Panc1 (cell line): ENCODE results near the gene GJC2. TPM values are rescaled to one million over a fixed set of nuclear protein-coding genes. Genes with fewer than 3 reads are reported as not detected.

Source experiments
- ATAC-seq: fragments of 200-7000 bp; cut with Tn5 transposase; 2 replicates; pipeline ENCODE4 v1.9.1; 2020; ENCODE audit warnings: mild to moderate bottlenecking, moderate library complexity
- BruUV-seq: library from RNA; stranded (reverse); fragments of 400-500 nt; replicated peaks from 2 replicates; lab custom pipeline; 2021; lab: Mats Ljungman, UMichigan
- CTCF ChIA-PET: fragments of 300-600 bp; sonication (Branson Sonifier 250); formaldehyde crosslinking; loops from one replicate; lab custom pipeline; 2022; ENCODE audit warnings: antibody characterized with exemption; lab: Charles Lee
- POLR2A ChIA-PET: fragments of 300-600 bp; sonication (Branson Sonifier 250); formaldehyde crosslinking; loops from one replicate; lab custom pipeline; 2022; ENCODE audit warnings: antibody characterized with exemption; lab: Charles Lee
- DNase-seq: peaks from one replicate; pipeline ENCODE4 v3.0.0-alpha.2; 2010; ENCODE audit warnings: low read depth, low spot score
- H3K27ac ChIP-seq: 2 replicates; pipeline ENCODE4 v1.5.1; 2011; ENCODE audit warnings: mild to moderate bottlenecking, low read length, inconsistent platforms
- H3K27me3 ChIP-seq: fragments of 200-500 bp; sonication (Bioruptor generic); 2 replicates; pipeline ENCODE4 v1.6.0; 2014; ENCODE audit warnings: low read length, inconsistent platforms; ENCODE audit not compliant: control insufficient read depth, insufficient read depth
- H3K36me3 ChIP-seq: fragments of 200-500 bp; sonication (Bioruptor generic); 2 replicates; pipeline ENCODE4 v1.5.1; 2014; ENCODE audit warnings: inconsistent platforms, mild to moderate bottlenecking, low read length, moderate library complexity; ENCODE audit not compliant: control insufficient read depth, insufficient read depth
- H3K4me1 ChIP-seq: 2 replicates; pipeline ENCODE4 v1.5.1; 2011; ENCODE audit warnings: inconsistent platforms, mild to moderate bottlenecking, low read length, moderate library complexity; ENCODE audit not compliant: control insufficient read depth, insufficient read depth
- H3K4me3 ChIP-seq, 2 experiments: 2 replicates each; pipeline ENCODE4 v1.5.1; 2011 to 2012; ENCODE audit warnings: low read depth in 2 of 2, low read length in 2 of 2, mild to moderate bottlenecking in 2 of 2, inconsistent platforms in 1 of 2, moderate library complexity in 1 of 2
- H3K9me3 ChIP-seq: fragments of 200-500 bp; sonication (Bioruptor generic); 2 replicates; pipeline ENCODE4 v1.5.1; 2014; ENCODE audit warnings: low read depth, mild to moderate bottlenecking, inconsistent platforms, low read length, moderate library complexity; ENCODE audit not compliant: control insufficient read depth, insufficient read depth
- POLR2AphosphoS5 ChIP-seq: IDR thresholded peaks from 2 replicates; pipeline ENCODE4 v1.6.1; 2012; ENCODE audit warnings: mild to moderate bottlenecking, low read depth, low read length, moderate library complexity
- SIN3A ChIP-seq: IDR thresholded peaks from 2 replicates; pipeline ENCODE4 v1.6.1; 2012; ENCODE audit warnings: low read depth, mild to moderate bottlenecking, low read length, moderate library complexity, borderline replicate concordance; ENCODE audit not compliant: insufficient read depth
- TCF7L2 ChIP-seq: IDR thresholded peaks from 2 replicates; pipeline ENCODE4 v1.6.1; 2011; ENCODE audit warnings: mild to moderate bottlenecking, low read depth, low read length, inconsistent platforms
- in situ Hi-C: cut with HindIII; loops from 2 replicates; pipeline ENCODE4 v1.10.0; 2016; ENCODE audit warnings: low sequenced_read_pairs, low pct_unique_long_range_greater_than_20kb
- intact Hi-C: fragments of 100-400 bp; cut with micrococcal nuclease; formaldehyde crosslinking; loops from one replicate; pipeline ENCODE4 v1.10.0; 2022; ENCODE audit not compliant: unreplicated experiment
- total RNA-seq: library from RNA; stranded (reverse); gene quantifications from one replicate; pipeline ENCODE4 v1.2.1, GENCODE V29; 2021; ENCODE audit not compliant: unreplicated experiment
- TF ChIP-seq, protein P1 (sequence below): fragments of 450-650 bp; IDR thresholded peaks from 2 replicates; pipeline ENCODE4 v1.5.1; 2017; ENCODE audit warnings: mild to moderate bottlenecking
- TF ChIP-seq, protein P2 (sequence below), 2 experiments: IDR thresholded peaks; 2 replicates each; pipeline ENCODE4 v1.6.1; 2011 to 2012; ENCODE audit warnings: low read depth in 2 of 2, control low read depth in 1 of 2, low read length in 1 of 2, mild to moderate bottlenecking in 1 of 2, moderate library complexity in 1 of 2; ENCODE audit not compliant: insufficient read depth in 1 of 2

The GJC2 gene
- total RNA-seq, 1 experiment from 2014 or later = 2.4 TPM

DNA sequence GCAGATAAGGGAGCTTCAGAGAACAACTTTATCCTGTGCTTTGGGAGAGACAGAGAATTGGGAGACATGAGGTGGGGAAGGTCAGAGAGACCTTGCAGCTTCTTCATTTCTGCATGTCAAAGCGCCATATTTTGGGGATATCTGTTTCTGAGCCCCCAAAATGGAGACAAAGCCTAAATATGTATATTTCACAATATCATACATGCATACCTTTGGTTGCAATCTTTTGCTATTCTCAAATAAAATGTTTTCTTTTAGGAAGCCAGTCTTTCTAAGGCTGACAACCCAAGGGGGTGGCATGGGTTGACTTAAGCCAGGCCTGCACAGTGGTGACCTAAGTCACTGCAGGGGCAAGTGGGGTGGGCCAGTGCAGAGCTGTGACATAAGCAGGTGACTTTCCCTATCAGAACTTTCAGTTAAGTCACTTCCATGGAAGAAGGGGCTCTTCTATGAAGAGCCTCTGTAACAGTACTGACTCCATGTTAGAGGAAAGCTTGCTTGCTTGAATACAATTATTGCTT is 26.7 kb upstream of the GJC2 start:
- ChIA-PET POLR2A (no interaction called here), CTCF (no interaction called here)
- ATAC-seq (no peak), DNase-seq (no peak)
- H3K27me3 ChIP-seq = no peaks in the 10 kb centered on the region; the same call in 1 of the 2 replicates
- TF ChIP-seq, protein P1, sequence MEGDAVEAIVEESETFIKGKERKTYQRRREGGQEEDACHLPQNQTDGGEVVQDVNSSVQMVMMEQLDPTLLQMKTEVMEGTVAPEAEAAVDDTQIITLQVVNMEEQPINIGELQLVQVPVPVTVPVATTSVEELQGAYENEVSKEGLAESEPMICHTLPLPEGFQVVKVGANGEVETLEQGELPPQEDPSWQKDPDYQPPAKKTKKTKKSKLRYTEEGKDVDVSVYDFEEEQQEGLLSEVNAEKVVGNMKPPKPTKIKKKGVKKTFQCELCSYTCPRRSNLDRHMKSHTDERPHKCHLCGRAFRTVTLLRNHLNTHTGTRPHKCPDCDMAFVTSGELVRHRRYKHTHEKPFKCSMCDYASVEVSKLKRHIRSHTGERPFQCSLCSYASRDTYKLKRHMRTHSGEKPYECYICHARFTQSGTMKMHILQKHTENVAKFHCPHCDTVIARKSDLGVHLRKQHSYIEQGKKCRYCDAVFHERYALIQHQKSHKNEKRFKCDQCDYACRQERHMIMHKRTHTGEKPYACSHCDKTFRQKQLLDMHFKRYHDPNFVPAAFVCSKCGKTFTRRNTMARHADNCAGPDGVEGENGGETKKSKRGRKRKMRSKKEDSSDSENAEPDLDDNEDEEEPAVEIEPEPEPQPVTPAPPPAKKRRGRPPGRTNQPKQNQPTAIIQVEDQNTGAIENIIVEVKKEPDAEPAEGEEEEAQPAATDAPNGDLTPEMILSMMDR = no peak
- TF ChIP-seq TCF7L2 = no peak
- no peak for TF ChIP-seq POLR2AphosphoS5
- no peak for TF ChIP-seq SIN3A
- TF ChIP-seq, protein P2, sequence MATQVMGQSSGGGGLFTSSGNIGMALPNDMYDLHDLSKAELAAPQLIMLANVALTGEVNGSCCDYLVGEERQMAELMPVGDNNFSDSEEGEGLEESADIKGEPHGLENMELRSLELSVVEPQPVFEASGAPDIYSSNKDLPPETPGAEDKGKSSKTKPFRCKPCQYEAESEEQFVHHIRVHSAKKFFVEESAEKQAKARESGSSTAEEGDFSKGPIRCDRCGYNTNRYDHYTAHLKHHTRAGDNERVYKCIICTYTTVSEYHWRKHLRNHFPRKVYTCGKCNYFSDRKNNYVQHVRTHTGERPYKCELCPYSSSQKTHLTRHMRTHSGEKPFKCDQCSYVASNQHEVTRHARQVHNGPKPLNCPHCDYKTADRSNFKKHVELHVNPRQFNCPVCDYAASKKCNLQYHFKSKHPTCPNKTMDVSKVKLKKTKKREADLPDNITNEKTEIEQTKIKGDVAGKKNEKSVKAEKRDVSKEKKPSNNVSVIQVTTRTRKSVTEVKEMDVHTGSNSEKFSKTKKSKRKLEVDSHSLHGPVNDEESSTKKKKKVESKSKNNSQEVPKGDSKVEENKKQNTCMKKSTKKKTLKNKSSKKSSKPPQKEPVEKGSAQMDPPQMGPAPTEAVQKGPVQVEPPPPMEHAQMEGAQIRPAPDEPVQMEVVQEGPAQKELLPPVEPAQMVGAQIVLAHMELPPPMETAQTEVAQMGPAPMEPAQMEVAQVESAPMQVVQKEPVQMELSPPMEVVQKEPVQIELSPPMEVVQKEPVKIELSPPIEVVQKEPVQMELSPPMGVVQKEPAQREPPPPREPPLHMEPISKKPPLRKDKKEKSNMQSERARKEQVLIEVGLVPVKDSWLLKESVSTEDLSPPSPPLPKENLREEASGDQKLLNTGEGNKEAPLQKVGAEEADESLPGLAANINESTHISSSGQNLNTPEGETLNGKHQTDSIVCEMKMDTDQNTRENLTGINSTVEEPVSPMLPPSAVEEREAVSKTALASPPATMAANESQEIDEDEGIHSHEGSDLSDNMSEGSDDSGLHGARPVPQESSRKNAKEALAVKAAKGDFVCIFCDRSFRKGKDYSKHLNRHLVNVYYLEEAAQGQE (IDR thresholded peaks at IDR 0.05; ENCODE audit: insufficient read depth in 1 of 2, low read depth in 2 of 2, low read length in 1 of 2) = no peak
- no peak overlapping the region for H3K4me3 ChIP-seq
- in situ Hi-C loops = no loop called here
- H3K4me1 ChIP-seq = no peaks in the 10 kb centered on the region
- peaks cover 6% of the 10 kb centered on the region; the same call in 1 of the 2 replicates for H3K9me3 ChIP-seq
- no TSS peak for BruUV-seq
- no peak overlapping the region for H3K27ac ChIP-seq
- no peaks in the 10 kb centered on the region; the same call in 1 of the 2 replicates for H3K36me3 ChIP-seq
- intact Hi-C loops = no loop called here

DNA sequence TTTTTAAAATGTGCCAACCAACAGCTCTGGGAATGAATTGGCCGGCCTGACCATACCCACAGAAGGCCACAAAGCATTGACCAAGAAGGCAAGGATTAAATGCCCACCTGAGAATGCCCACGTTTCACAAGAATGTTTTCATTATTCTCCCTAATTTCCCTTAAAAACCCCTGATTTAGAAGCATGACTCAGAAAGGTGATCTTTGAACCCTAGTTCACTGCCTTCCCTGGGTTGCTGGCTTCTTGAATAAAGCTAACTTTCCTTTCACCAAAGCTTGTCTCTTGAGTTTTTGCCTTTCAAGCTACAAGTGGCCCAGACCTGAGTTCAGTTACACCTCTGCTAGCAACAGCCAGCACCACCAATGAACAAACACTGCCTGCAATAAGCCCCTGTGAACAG is 26.2 kb upstream of the GJC2 start:
- ChIA-PET CTCF (no interaction called here), POLR2A (interaction anchor here (0.6 kb wide), 1 partner anchor 143 kb away, joined by 3 read pairs; no protein-coding TSS in a partner anchor)
- intact Hi-C loops (no loop called here), in situ Hi-C loops (no loop called here)
- no peaks in the 10 kb centered on the region; the same call in 1 of the 2 replicates for H3K27me3 ChIP-seq
- peaks cover 1% of the 10 kb centered on the region; the same call in 1 of the 2 replicates for H3K9me3 ChIP-seq
- H3K4me3 ChIP-seq = no peak overlapping the region
- ATAC-seq (no peak), DNase-seq (no peak)
- H3K4me1 ChIP-seq = no peaks in the 10 kb centered on the region
- no TSS peak for BruUV-seq
- no peak overlapping the region for H3K27ac ChIP-seq
- TF ChIP-seq, protein P1 = no peak
- TF ChIP-seq POLR2AphosphoS5 (no peak), TCF7L2 (no peak), SIN3A (no peak)
- TF ChIP-seq, protein P2 (IDR thresholded peaks at IDR 0.05; ENCODE audit: insufficient read depth in 1 of 2, low read depth in 2 of 2, low read length in 1 of 2) = no peak
- no peaks in the 10 kb centered on the region for H3K36me3 ChIP-seq
